ENCODE measurements around the gene DTNB.

DNA sequence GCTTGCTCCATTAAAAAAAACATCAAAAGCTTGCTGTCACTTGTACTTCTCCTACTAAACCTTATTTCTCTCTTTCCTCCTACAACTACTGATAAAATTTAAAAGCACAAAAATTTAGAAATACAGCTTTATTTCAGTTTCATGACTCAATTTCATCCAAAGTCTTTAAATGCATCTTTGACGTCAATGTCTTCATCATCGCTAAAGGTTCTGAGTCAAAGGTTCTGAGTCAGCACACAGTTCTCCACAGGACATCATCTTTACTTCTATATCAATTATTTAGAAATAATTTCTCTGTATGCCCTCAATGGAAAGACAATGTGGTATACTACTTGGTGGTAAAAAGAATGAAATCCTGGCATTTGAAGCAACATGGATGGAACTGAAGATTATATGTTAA, 167.8 kb downstream of the DTNB start:
- TF ChIP-seq, protein P1, sequence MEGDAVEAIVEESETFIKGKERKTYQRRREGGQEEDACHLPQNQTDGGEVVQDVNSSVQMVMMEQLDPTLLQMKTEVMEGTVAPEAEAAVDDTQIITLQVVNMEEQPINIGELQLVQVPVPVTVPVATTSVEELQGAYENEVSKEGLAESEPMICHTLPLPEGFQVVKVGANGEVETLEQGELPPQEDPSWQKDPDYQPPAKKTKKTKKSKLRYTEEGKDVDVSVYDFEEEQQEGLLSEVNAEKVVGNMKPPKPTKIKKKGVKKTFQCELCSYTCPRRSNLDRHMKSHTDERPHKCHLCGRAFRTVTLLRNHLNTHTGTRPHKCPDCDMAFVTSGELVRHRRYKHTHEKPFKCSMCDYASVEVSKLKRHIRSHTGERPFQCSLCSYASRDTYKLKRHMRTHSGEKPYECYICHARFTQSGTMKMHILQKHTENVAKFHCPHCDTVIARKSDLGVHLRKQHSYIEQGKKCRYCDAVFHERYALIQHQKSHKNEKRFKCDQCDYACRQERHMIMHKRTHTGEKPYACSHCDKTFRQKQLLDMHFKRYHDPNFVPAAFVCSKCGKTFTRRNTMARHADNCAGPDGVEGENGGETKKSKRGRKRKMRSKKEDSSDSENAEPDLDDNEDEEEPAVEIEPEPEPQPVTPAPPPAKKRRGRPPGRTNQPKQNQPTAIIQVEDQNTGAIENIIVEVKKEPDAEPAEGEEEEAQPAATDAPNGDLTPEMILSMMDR (conservative IDR thresholded peaks at IDR 0.05) = no peak
- no peak for TF ChIP-seq EZH2 (IDR thresholded peaks at IDR 0.05; ENCODE audit: low read depth)

Measured in PC-9 (cell line).